IPS-NIHi7 (cell line): ENCODE results near the gene NTMT1.
"Not testable (repeated sequence)": the region's sequence is repeated elsewhere in the genome, so short reads cannot be mapped to it uniquely, and the experiment has no call there.

Experiments used
- DNase-seq: peaks from one replicate; pipeline ENCODE4 v3.0.0; 2012; ENCODE audit warnings: mixed read lengths; ENCODE audit errors: extremely low spot score

The NTMT1 gene

GRCh38 chr9:129626079-129626624, at the start of gene NTMT1:
Gene NTMT1 (plus strand): TSS chr9:129626163. CDS start chr9:129632704, 6,541 bp downstream.
- DNase-seq, result peak; percentile 88

- no peak for DNase-seq
Measured at GRCh38 chr9:129576546-129577543, 49.1 kb upstream of the NTMT1 start.

GRCh38 chr9:129579294-129579693, 46.7 kb upstream of the NTMT1 start:
- DNase-seq, result no peak

- DNase-seq, result no peak
Measured at GRCh38 chr9:129580211-129580915, 45.6 kb upstream of the NTMT1 start.

- no peak for DNase-seq
Measured at GRCh38 chr9:129581505-129582189, 44.3 kb upstream of the NTMT1 start.

GRCh38 chr9:129582855-129583254, 43.1 kb upstream of the NTMT1 start:
- no peak for DNase-seq

- DNase-seq, result no peak
Measured at GRCh38 chr9:129583308-129584038, 42.5 kb upstream of the NTMT1 start.

GRCh38 chr9:129584136-129584535, 41.8 kb upstream of the NTMT1 start:
- peak; percentile 82 for DNase-seq

GRCh38 chr9:129585352-129585751, 40.6 kb upstream of the NTMT1 start:
- no peak for DNase-seq

GRCh38 chr9:129586245-129586644, 39.7 kb upstream of the NTMT1 start:
- DNase-seq, result no peak

GRCh38 chr9:129586685-129587084, 39.3 kb upstream of the NTMT1 start:
- no peak for DNase-seq

GRCh38 chr9:129587487-129588262, 38.3 kb upstream of the NTMT1 start:
- peak; percentile 46 for DNase-seq

- no peak for DNase-seq
Measured at GRCh38 chr9:129590466-129590865, 35.5 kb upstream of the NTMT1 start.

- no peak for DNase-seq
Measured at GRCh38 chr9:129591916-129592315, 34.0 kb upstream of the NTMT1 start.

- not testable (repeated sequence) for DNase-seq
Measured at GRCh38 chr9:129592790-129593189, 33.2 kb upstream of the NTMT1 start.

- DNase-seq, result no peak
Measured at GRCh38 chr9:129594632-129595031, 31.3 kb upstream of the NTMT1 start.

GRCh38 chr9:129595311-129595741, 30.6 kb upstream of the NTMT1 start:
- no peak for DNase-seq

- DNase-seq, result no peak
Measured at GRCh38 chr9:129595903-129596540, 29.9 kb upstream of the NTMT1 start.

GRCh38 chr9:129596541-129597331, 29.2 kb upstream of the NTMT1 start:
- DNase-seq, result peak; percentile 77
